ENCODE measurements around the gene EPC2.

DNA sequence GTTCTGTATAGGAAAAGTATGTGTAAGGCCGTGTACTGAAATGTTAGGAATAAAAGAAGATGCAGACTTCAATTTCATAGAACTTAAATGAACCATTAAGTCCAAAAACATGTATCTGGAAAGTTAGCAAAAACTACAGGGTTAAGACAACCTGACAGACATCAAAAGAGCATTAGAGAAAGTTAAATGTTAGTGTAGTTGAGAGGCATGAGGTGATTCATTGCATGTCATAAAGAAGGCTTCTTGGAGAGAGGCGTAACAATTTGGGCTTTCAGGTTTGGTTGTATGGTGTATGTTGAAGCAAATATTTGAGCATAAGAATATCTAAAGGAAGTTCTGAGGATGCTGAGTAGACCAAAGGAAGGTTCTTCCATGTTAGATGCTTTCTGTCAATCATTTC, 6.3 kb downstream of the EPC2 start:
- TF ChIP-seq YY1 (IDR thresholded peaks at IDR 0.05; ENCODE audit: insufficient read depth, insufficient read length) (no peak), SUZ12 (IDR thresholded peaks at IDR 0.05; ENCODE audit: extremely low read depth, insufficient read depth, insufficient read length) (no peak), ZNF274 (IDR thresholded peaks at IDR 0.05; ENCODE audit: low read depth, low read length) (no peak)
